MM.1S (cell line): ENCODE data around the gene ALDOA.

Source experiments
- DNase-seq: peaks from one replicate; pipeline ENCODE4 v3.0.0-alpha.2; 2015
- H2AFZ ChIP-seq: fragments of 300-600 bp; sonication (generic); 2 replicates; pipeline ENCODE4 v1.6.0; 2016; ENCODE audit warnings: antibody characterized with exemption, low read length
- H3F3A ChIP-seq: fragments of 300-600 bp; sonication (generic); 2 replicates; pipeline ENCODE4 v1.6.1; 2016; ENCODE audit warnings: mild to moderate bottlenecking, antibody characterized with exemption, low read length, moderate library complexity, mixed read lengths; ENCODE audit not compliant: insufficient read depth
- H3K27ac ChIP-seq: fragments of 300-600 bp; sonication (generic); 2 replicates; pipeline ENCODE4 v1.5.1; 2016; ENCODE audit warnings: mild to moderate bottlenecking, low read length
- H3K27me3 ChIP-seq: fragments of 300-600 bp; sonication (generic); replicated peaks from 2 replicates; pipeline ENCODE4 v1.6.0; 2016; ENCODE audit warnings: low read length; ENCODE audit not compliant: insufficient read depth
- H3K36me3 ChIP-seq: fragments of 300-600 bp; sonication (generic); replicated peaks from 2 replicates; pipeline ENCODE4 v1.6.1; 2016; ENCODE audit warnings: mild to moderate bottlenecking, low read length, mixed read lengths; ENCODE audit not compliant: insufficient read depth
- H3K4me1 ChIP-seq: fragments of 300-600 bp; sonication (generic); 2 replicates; pipeline ENCODE4 v1.6.1; 2016; ENCODE audit warnings: low read length, mixed read lengths
- H3K4me2 ChIP-seq: fragments of 300-600 bp; sonication (generic); 2 replicates; pipeline ENCODE4 v1.6.0; 2016; ENCODE audit warnings: low read depth, low read length
- H3K4me3 ChIP-seq: fragments of 300-600 bp; sonication (generic); 2 replicates; pipeline ENCODE4 v1.5.1; 2016; ENCODE audit warnings: low read length, mixed read lengths
- H3K79me2 ChIP-seq: fragments of 300-600 bp; sonication (generic); 2 replicates; pipeline ENCODE4 v1.6.1; 2016; ENCODE audit warnings: mixed run types, low read length, mixed read lengths
- H3K9ac ChIP-seq: fragments of 300-600 bp; sonication (generic); 2 replicates; pipeline ENCODE4 v1.6.1; 2016; ENCODE audit warnings: low read length, mixed read lengths
- H3K9me2 ChIP-seq: fragments of 300-600 bp; sonication (generic); replicated peaks from 2 replicates; pipeline ENCODE4 v1.6.1; 2016; ENCODE audit warnings: mild to moderate bottlenecking, low read length, mixed read lengths; ENCODE audit not compliant: insufficient read depth
- H3K9me3 ChIP-seq: fragments of 300-600 bp; sonication (generic); replicated peaks from 2 replicates; pipeline ENCODE4 v1.6.1; 2016; ENCODE audit warnings: mild to moderate bottlenecking, low read length, mixed read lengths; ENCODE audit not compliant: insufficient read depth
- H4K20me1 ChIP-seq: fragments of 300-600 bp; sonication (generic); 2 replicates; pipeline ENCODE4 v1.6.1; 2016; ENCODE audit warnings: mild to moderate bottlenecking, low read length, moderate library complexity, mixed read lengths; ENCODE audit not compliant: insufficient read depth
- EZH2 ChIP-seq: fragments of 300-600 bp; sonication (generic); optimal IDR thresholded peaks from 2 replicates; pipeline ENCODE3; 2017; ENCODE audit warnings: low read depth, mild to moderate bottlenecking, antibody characterized with exemption, low read length, mixed read lengths
- EZH2phosphoT487 ChIP-seq: fragments of 300-600 bp; sonication (generic); IDR thresholded peaks from 2 replicates; pipeline ENCODE4 v1.6.1; 2018; ENCODE audit warnings: antibody characterized with exemption, low read length
- TF ChIP-seq, protein P1 (sequence below): fragments of 300-600 bp; sonication (generic); IDR thresholded peaks from 2 replicates; pipeline ENCODE4 v1.5.1; 2016; ENCODE audit warnings: antibody characterized with exemption, low read length, mixed read lengths

The ALDOA gene

DNA sequence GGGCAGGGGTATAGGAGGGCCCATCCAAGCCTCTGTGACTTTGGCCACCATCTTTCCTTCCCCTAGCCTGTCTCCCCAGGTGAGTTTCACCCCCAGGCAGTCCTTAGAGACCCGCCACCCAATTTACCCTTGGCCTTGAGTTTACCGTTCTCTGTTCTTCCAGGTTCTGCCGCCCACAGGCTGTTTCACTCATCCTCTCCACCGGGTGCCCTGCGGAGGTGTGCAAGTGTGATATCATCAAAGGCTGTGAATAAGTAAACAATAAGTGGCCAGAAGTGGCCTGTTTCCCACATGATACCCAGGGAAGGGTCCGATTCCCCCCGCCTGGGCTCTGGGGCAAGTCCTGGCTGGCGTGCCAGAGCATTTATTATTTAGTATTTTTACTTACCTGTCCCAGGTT lies 19.4 kb upstream of the ALDOA start:
- Histone ChIP-seq H3K9ac (no peak overlapping the region), H3K4me1 (no peaks in the 10 kb centered on the region), H3K27me3 (no peaks in the 10 kb centered on the region), H3K9me2 (no peaks in the 10 kb centered on the region), H3F3A (no peaks in the 10 kb centered on the region), H2AFZ (no peak overlapping the region), H3K4me2 (no peak overlapping the region), H3K36me3 (no peaks in the 10 kb centered on the region), H3K79me2 (no peaks in the 10 kb centered on the region), H3K27ac (no peak overlapping the region), H3K9me3 (no peaks in the 10 kb centered on the region), H4K20me1 (no peaks in the 10 kb centered on the region), H3K4me3 (no peak overlapping the region)
- no peak for TF ChIP-seq EZH2
- TF ChIP-seq, protein P1, sequence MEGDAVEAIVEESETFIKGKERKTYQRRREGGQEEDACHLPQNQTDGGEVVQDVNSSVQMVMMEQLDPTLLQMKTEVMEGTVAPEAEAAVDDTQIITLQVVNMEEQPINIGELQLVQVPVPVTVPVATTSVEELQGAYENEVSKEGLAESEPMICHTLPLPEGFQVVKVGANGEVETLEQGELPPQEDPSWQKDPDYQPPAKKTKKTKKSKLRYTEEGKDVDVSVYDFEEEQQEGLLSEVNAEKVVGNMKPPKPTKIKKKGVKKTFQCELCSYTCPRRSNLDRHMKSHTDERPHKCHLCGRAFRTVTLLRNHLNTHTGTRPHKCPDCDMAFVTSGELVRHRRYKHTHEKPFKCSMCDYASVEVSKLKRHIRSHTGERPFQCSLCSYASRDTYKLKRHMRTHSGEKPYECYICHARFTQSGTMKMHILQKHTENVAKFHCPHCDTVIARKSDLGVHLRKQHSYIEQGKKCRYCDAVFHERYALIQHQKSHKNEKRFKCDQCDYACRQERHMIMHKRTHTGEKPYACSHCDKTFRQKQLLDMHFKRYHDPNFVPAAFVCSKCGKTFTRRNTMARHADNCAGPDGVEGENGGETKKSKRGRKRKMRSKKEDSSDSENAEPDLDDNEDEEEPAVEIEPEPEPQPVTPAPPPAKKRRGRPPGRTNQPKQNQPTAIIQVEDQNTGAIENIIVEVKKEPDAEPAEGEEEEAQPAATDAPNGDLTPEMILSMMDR = no peak
- no peak for TF ChIP-seq EZH2phosphoT487
- no peak for DNase-seq

DNA sequence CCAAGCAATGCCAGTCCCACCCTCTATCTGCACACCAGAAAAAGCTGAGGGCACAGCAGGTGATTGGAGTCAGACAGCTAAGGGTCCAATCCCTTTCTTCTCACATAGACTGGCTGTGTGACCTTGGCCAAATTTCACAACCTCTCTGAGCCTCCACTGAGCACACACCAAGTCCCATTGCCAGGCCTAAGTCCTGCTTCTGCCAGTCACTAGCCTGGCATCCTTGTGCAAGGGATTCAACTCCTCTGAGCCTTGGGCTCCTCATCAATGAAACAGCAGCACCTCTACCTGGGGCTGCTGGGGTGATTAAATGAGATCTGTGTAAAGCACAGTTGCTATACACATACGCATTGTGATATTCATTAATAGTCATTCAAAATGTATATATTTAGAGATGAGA lies 19.0 kb upstream of the ALDOA start:
- TF ChIP-seq EZH2phosphoT487 (no peak), EZH2 (no peak)
- TF ChIP-seq, protein P1 = no peak
- H3K4me3 ChIP-seq = no peak overlapping the region
- H4K20me1 ChIP-seq = no peaks in the 10 kb centered on the region
- DNase-seq = no peak
- no peaks in the 10 kb centered on the region for H3K36me3 ChIP-seq
- no peaks in the 10 kb centered on the region for H3K9me3 ChIP-seq
- no peak overlapping the region for H3K9ac ChIP-seq
- H3K27me3 ChIP-seq = no peaks in the 10 kb centered on the region
- H3F3A ChIP-seq = no peaks in the 10 kb centered on the region
- H2AFZ ChIP-seq = no peak overlapping the region
- no peak overlapping the region for H3K27ac ChIP-seq
- no peaks in the 10 kb centered on the region for H3K4me1 ChIP-seq
- no peaks in the 10 kb centered on the region for H3K79me2 ChIP-seq
- no peaks in the 10 kb centered on the region for H3K9me2 ChIP-seq
- no peak overlapping the region for H3K4me2 ChIP-seq

DNA sequence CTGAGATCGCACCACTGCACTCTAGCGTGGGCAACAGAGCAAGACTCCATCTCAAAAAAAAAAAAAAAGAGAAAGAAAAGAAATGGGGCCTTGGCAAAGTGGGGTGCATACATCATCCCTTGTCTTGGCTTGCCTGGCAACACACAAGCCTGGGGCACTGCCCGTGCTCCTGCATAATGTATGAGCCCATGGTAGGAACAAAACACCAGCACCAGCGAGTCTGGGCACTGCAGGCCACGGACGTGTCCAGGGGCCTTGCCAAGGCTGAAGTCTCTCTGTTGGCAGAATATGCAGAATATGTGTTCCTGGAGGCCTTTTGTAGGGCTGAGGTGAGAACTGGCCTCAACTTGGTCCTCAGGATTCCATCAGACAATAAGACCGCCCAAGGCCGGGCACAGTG lies 15.7 kb upstream of the ALDOA start:
- no peaks in the 10 kb centered on the region for H3K9me2 ChIP-seq
- TF ChIP-seq EZH2 (no peak), EZH2phosphoT487 (no peak)
- TF ChIP-seq, protein P1 = no peak
- H3K4me2 ChIP-seq = no peak overlapping the region
- no peak overlapping the region for H2AFZ ChIP-seq
- H3K79me2 ChIP-seq = peaks cover 6% of the 10 kb centered on the region
- H3K36me3 ChIP-seq = no peaks in the 10 kb centered on the region
- no peaks in the 10 kb centered on the region for H3K27me3 ChIP-seq
- no peaks in the 10 kb centered on the region for H3K9me3 ChIP-seq
- no peak for DNase-seq
- peaks cover 6% of the 10 kb centered on the region for H3K4me1 ChIP-seq
- no peaks in the 10 kb centered on the region for H4K20me1 ChIP-seq
- no peak overlapping the region for H3K4me3 ChIP-seq
- no peak overlapping the region for H3K9ac ChIP-seq
- H3F3A ChIP-seq = 0 out of 2 replicates have a peak, but pooled peaks cover 3% of the 10 kb centered on the region
- H3K27ac ChIP-seq = no peak overlapping the region

DNA sequence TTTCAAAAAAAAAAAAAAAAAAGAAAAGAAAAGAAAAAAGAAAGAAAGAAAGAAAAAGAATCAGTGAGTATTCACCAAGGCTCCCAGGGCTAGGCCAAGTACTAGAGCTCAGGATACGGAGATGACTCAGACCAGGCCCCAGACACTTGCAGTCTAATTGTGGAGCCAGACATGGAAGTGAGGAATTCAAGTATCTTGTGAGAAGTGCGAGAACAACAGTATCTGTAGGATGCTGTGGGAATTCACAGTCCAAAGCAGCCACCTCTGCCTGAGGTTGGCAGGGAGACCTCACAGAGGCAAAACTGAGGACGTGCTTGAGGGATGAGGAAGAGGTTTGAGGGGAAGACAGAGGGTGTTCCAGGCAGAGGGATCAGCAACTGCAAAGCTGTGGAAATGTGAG lies 14.0 kb upstream of the ALDOA start:
- H2AFZ ChIP-seq = no peak overlapping the region
- peaks cover 6% of the 10 kb centered on the region for H3K4me1 ChIP-seq
- H3K4me3 ChIP-seq = no peak overlapping the region
- no peak for DNase-seq
- TF ChIP-seq EZH2phosphoT487 = no peak
- TF ChIP-seq EZH2 = no peak
- TF ChIP-seq, protein P1 = no peak
- no peaks in the 10 kb centered on the region for H3K36me3 ChIP-seq
- no peaks in the 10 kb centered on the region for H3K27me3 ChIP-seq
- H3F3A ChIP-seq = 0 out of 2 replicates have a peak, but pooled peaks cover 3% of the 10 kb centered on the region
- H3K9ac ChIP-seq = no peak overlapping the region
- H3K9me3 ChIP-seq = no peaks in the 10 kb centered on the region
- peaks cover 6% of the 10 kb centered on the region for H3K79me2 ChIP-seq
- H4K20me1 ChIP-seq = no peaks in the 10 kb centered on the region
- H3K4me2 ChIP-seq = no peak overlapping the region
- H3K9me2 ChIP-seq = no peaks in the 10 kb centered on the region
- H3K27ac ChIP-seq = no peak overlapping the region
